Measurements from ENCODE around the gene FER.
A peak's percentile ranks its signal among the peaks of the same experiment; 100 is the strongest.
"Not testable (repeated sequence)": the region's sequence is repeated elsewhere in the genome, so short reads cannot be mapped to it uniquely, and the experiment has no call there.

The FER gene

GRCh38 chr5:108748401-108749127 lies 867 bp downstream of the FER start:
- peak; percentile 99 for DNase-seq

- DNase-seq, result peak; percentile 21
Observed at GRCh38 chr5:108749128-108749861, 1.6 kb downstream of the FER start.

- peak; percentile 60 for DNase-seq
Observed at GRCh38 chr5:108753331-108753730, 5.6 kb downstream of the FER start.

GRCh38 chr5:108753877-108754276 lies 6.2 kb downstream of the FER start:
- peak; percentile 75 for DNase-seq

GRCh38 chr5:108760512-108760911 lies 12.8 kb downstream of the FER start:
- DNase-seq, result no peak

- DNase-seq, result no peak
Observed at GRCh38 chr5:108762660-108763059, 15.0 kb downstream of the FER start.

- DNase-seq, result no peak
Observed at GRCh38 chr5:108763222-108763916, 15.7 kb downstream of the FER start.

GRCh38 chr5:108765647-108766046 lies 17.9 kb downstream of the FER start:
- no peak for DNase-seq

GRCh38 chr5:108766916-108767315 lies 19.2 kb downstream of the FER start:
- DNase-seq, result not testable (repeated sequence)

GRCh38 chr5:108769352-108769751 lies 21.7 kb downstream of the FER start:
- no peak for DNase-seq

- no peak for DNase-seq
Observed at GRCh38 chr5:108772626-108773025, 24.9 kb downstream of the FER start.

GRCh38 chr5:108773330-108773729 lies 25.6 kb downstream of the FER start:
- DNase-seq, result no peak

GRCh38 chr5:108774079-108774478 lies 26.4 kb downstream of the FER start:
- DNase-seq, result not testable (repeated sequence)

- DNase-seq, result not testable (repeated sequence)
Observed at GRCh38 chr5:108777582-108777981, 29.9 kb downstream of the FER start.

GRCh38 chr5:108784577-108784976 lies 36.9 kb downstream of the FER start:
- not testable (repeated sequence) for DNase-seq

- no peak for DNase-seq
Observed at GRCh38 chr5:108786806-108787483, 39.2 kb downstream of the FER start.

GRCh38 chr5:108788142-108788541 lies 40.4 kb downstream of the FER start:
- DNase-seq, result no peak

GRCh38 chr5:108793207-108793606 lies 45.5 kb downstream of the FER start:
- no peak for DNase-seq

- not testable (repeated sequence) for DNase-seq
Observed at GRCh38 chr5:108794349-108794748, 46.7 kb downstream of the FER start.

- DNase-seq, result no peak
Observed at GRCh38 chr5:108797396-108797795, 49.7 kb downstream of the FER start.

GRCh38 chr5:108797986-108798385 lies 50.3 kb downstream of the FER start:
- DNase-seq, result no peak

GRCh38 chr5:108798513-108799265 lies 51.0 kb downstream of the FER start:
- peak; percentile 65 for DNase-seq

Measured in fibroblast of skin of right biceps (primary cell).